GM12801 (cell line): ENCODE data around the gene LMO3.

Experiments
- CTCF ChIP-seq: IDR thresholded peaks from one replicate; pipeline ENCODE4 v1.5.1; 2011; ENCODE audit warnings: control low read depth; ENCODE audit not compliant: insufficient read length; ENCODE audit errors: extremely low read depth

The LMO3 gene

GRCh38 chr12:16586350-16587109 lies 19.4 kb downstream of the LMO3 start:
- TF ChIP-seq CTCF = no peak

GRCh38 chr12:16585781-16586180 lies 20.2 kb downstream of the LMO3 start:
- TF ChIP-seq CTCF = no peak

- TF ChIP-seq CTCF = no peak
Measured at GRCh38 chr12:16583969-16584745, 21.8 kb downstream of the LMO3 start.

- no peak for TF ChIP-seq CTCF
Measured at GRCh38 chr12:16581416-16581815, 24.5 kb downstream of the LMO3 start.

GRCh38 chr12:16579041-16579440 lies 26.9 kb downstream of the LMO3 start:
- TF ChIP-seq CTCF = no peak

- no peak for TF ChIP-seq CTCF
Measured at GRCh38 chr12:16573398-16574077, 32.4 kb downstream of the LMO3 start.

- TF ChIP-seq CTCF = no peak
Measured at GRCh38 chr12:16568873-16569272, 37.1 kb downstream of the LMO3 start.
